Measurements from ENCODE around the gene FBXO34. TPM values are rescaled to one million over a fixed set of nuclear protein-coding genes. Genes with fewer than 3 reads are reported as not detected.

The FBXO34 gene
- total RNA-seq, 1 experiment from 2014 or later, result 13.9 TPM

GRCh38 chr14:55276736-55277135, 5.5 kb downstream of the FBXO34 start:
- Mint-ChIP-seq H3K9me3 (0 out of 2 replicates have a peak, but pooled peaks cover 3% of the 10 kb centered on the region), H3K27ac (no peak overlapping the region), H3K36me3 (no peaks in the 10 kb centered on the region; the same call in none of the 2 replicates), H3K4me1 (peaks cover 27% of the 10 kb centered on the region), H3K27me3 (ENCODE audit: low read depth) (no peaks in the 10 kb centered on the region), H3K4me3 (no peak overlapping the region)
- no peak for TF ChIP-seq NFATC4 (CRISPR knock-in tag; IDR thresholded peaks at IDR 0.05)
- no peak for TF ChIP-seq ESRRA (CRISPR knock-in tag; IDR thresholded peaks at IDR 0.05; ENCODE audit: borderline replicate concordance)
- TF ChIP-seq SMAD3 (CRISPR knock-in tag; IDR thresholded peaks at IDR 0.05; ENCODE audit: borderline replicate concordance), result no peak
- no peak for TF ChIP-seq USF1 (CRISPR knock-in tag; IDR thresholded peaks at IDR 0.05)
- no peak for TF ChIP-seq AFF4 (CRISPR knock-in tag; IDR thresholded peaks at IDR 0.05; ENCODE audit: borderline replicate concordance)
- no peak for TF ChIP-seq PRDM15 (CRISPR knock-in tag; IDR thresholded peaks at IDR 0.05)
- TF ChIP-seq ZNF425 (CRISPR knock-in tag; conservative IDR thresholded peaks at IDR 0.05), result no peak
- no peak for TF ChIP-seq ZNF416 (CRISPR knock-in tag; IDR thresholded peaks at IDR 0.05)
- TF ChIP-seq RELA (CRISPR knock-in tag; IDR thresholded peaks at IDR 0.05; ENCODE audit: borderline replicate concordance), result no peak
- no peak for TF ChIP-seq TCF7 (CRISPR knock-in tag; IDR thresholded peaks at IDR 0.05; ENCODE audit: low read depth)
- DNase-seq (ENCODE audit: low spot score) (no peak), ATAC-seq (no peak)
- POLR2A ChIA-PET, result no interaction called here
- CTCF ChIA-PET, result interaction anchor here (1.6 kb wide), 1 partner anchor 8 kb away, joined by 8 read pairs; no protein-coding TSS in a partner anchor

- 0 out of 2 replicates have a peak, but pooled peaks cover 3% of the 10 kb centered on the region for H3K9me3 Mint-ChIP-seq
- no peak overlapping the region for H3K4me3 Mint-ChIP-seq
- no peaks in the 10 kb centered on the region for H3K27me3 Mint-ChIP-seq (ENCODE audit: low read depth)
- peaks cover 16% of the 10 kb centered on the region for H3K4me1 Mint-ChIP-seq
- DNase-seq (ENCODE audit: low spot score) (no peak), ATAC-seq (no peak)
- CTCF ChIA-PET, result interaction anchor here (1.6 kb wide), 1 partner anchor 10 kb away, joined by 8 read pairs; no protein-coding TSS in a partner anchor
- TF ChIP-seq ZNF138 (CRISPR knock-in tag; conservative IDR thresholded peaks at IDR 0.05), result no peak
- TF ChIP-seq ZNF232 (CRISPR knock-in tag; IDR thresholded peaks at IDR 0.05), result no peak
- TF ChIP-seq SP1 (CRISPR knock-in tag; conservative IDR thresholded peaks at IDR 0.05), result no peak
- TF ChIP-seq IRF1 (CRISPR knock-in tag; IDR thresholded peaks at IDR 0.05), result no peak
- no peak for TF ChIP-seq ZBTB21 (CRISPR knock-in tag; IDR thresholded peaks at IDR 0.05; ENCODE audit: borderline replicate concordance)
- no peak for TF ChIP-seq ZNF281 (CRISPR knock-in tag; IDR thresholded peaks at IDR 0.05)
- no peak for TF ChIP-seq E2F1 (CRISPR knock-in tag; IDR thresholded peaks at IDR 0.05)
- no peak for TF ChIP-seq TEAD1 (CRISPR knock-in tag; IDR thresholded peaks at IDR 0.05)
- no peaks in the 10 kb centered on the region; the same call in none of the 2 replicates for H3K36me3 Mint-ChIP-seq
- no peak overlapping the region for H3K27ac Mint-ChIP-seq
- POLR2A ChIA-PET, result no interaction called here
Measured at GRCh38 chr14:55277972-55278740, 6.9 kb downstream of the FBXO34 start.
